ENCODE data around the gene ZNF79.

The ZNF79 gene

DNA sequence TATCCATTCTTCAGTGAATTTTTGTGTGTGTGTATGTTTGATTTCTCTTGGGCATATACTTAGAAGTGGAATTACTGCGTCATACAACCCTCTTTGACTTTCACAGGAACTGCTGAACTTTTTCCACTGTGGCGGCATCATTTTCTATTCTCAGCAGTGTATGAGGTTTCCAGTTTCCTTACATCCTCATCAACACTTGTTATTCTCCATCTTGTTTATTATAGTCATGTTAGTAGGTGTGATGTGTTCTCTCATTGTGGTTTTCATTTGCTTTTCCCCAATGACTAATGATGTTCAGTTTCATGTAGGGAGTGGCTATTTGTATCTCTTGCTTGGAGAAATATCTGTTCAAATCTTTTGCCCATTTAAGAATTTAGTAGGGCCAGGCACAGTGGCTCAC is 2.6 kb downstream of the ZNF79 start:
- no peak for DNase-seq (ENCODE audit: low spot score)

DNA sequence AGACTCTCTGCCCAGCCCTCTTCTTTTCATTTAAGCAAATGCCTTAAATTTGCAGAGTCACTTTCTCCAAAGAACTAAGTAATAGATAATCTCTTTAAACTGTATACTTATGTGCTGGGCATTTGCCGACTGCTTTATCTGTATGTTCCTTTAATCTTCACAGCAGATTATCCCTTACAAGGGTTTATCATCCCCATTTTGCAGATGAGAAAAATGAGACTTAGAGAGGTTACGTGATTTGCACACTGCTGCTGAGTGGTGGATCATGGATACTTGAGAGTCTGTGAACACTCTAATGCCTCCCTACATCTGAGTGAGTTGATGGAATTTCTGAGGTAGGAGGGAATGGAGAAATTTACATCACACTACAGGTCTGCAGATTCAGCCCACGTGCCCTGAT is 4.2 kb downstream of the ZNF79 start:
- no peak for DNase-seq (ENCODE audit: low spot score)

GRCh38 chr9:127430415-127430814 is 6.2 kb downstream of the ZNF79 start:
- no peak for DNase-seq (ENCODE audit: low spot score)

- no peak for DNase-seq (ENCODE audit: low spot score)
These were observed 13.5 kb downstream of the ZNF79 start for GRCh38 chr9:127437497-127438264.

- no peak for DNase-seq (ENCODE audit: low spot score)
These were observed 14.2 kb downstream of the ZNF79 start for GRCh38 chr9:127438394-127438793.

DNA sequence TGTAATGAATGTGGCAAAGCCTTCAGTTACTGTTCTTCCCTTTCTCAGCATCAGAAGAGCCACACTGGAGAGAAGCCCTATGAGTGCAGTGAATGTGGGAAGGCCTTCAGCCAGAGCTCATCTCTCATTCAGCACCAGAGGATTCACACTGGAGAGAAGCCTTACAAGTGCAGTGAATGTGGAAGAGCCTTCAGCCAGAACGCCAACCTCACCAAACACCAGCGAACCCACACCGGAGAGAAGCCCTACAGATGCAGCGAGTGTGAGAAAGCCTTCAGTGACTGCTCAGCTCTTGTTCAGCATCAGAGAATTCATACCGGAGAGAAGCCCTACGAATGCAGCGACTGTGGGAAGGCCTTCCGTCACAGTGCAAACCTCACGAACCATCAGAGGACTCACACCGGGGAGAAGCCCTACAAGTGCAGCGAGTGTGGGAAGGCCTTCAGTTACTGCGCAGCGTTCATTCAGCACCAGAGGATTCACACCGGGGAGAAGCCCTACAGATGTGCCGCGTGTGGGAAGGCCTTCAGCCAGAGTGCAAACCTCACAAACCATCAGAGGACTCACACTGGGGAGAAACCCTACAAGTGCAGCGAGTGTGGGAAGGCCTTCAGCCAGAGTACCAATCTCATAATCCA is 20.2 kb downstream of the ZNF79 start:
- DNase-seq (ENCODE audit: low spot score), result no peak

GRCh38 chr9:127444921-127445850 is 21.0 kb downstream of the ZNF79 start:
- DNase-seq (ENCODE audit: low spot score), result no peak

DNA sequence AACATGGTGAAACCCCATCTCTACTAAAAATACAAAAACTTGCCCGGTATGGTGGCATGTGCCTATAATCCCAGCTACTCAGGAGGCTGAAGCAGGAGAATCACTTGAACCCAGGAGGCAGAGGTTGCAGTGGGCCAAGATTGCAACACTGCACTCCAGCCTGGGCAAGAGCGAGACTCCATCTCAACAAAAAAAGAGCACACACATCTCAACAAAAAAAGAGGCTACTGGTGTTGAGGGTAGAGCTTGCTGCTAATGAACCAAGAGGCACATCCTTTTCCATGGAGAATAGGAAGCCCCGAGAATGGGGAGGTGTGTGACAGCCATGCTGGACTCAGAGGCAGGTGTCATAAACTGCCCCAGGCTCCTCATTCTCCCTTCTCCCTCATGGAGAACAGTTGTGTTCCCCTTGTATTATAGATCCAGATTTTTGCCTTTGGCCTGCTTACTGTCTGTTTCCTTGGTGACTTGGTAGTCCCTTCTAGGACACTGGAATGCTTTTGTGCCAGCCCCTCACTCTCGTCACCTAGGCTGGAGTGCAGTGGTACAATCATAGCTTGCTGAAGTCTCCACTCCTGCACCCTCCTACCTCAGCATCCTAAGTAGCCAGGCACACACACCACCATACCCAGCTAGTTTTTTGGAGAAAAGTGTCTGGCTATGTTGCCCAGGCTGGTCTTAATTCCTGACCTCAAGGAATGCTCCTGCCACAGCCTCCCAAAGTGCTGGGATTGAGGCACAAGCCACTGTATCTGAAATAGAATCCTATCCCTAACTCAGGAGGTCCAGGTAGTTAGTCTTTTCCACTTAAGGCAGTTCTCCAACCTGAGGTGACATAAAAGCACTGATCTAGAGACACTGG is 21.9 kb downstream of the ZNF79 start:
- DNase-seq (ENCODE audit: low spot score), result no peak

DNA sequence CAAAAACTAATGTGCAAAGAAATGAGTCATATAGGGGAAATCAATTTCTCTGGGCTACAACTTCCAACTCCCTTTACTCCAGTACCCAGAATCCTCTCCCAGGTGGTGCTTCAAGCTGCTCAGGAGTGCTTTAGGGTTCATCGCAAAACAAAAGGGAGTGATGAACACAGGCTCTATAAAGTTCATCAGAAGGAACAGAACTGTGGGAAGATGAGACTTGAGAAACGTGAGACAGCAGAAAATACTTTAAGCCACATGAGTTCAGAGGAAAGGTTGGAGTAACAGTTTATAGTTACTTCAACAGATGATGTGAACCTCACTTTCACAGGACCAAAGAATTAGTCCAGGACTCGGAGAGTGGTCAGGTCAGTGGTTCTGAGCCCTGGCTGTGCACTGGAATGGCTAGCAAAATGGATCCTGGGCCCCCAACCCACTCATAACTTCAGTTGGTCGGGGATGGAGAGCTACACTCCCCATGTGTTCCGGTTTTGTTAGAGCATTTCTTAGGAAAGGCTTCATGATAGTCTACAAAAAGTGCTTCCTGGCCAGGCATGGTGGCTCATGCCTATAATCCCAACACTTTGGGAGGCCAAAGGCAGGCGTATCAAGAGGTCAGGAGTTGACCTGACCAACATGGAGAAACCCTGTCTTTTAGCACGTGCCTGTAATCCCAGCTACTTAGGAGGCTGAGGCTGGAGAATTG is 22.7 kb downstream of the ZNF79 start:
- DNase-seq (ENCODE audit: low spot score), result no peak

DNA sequence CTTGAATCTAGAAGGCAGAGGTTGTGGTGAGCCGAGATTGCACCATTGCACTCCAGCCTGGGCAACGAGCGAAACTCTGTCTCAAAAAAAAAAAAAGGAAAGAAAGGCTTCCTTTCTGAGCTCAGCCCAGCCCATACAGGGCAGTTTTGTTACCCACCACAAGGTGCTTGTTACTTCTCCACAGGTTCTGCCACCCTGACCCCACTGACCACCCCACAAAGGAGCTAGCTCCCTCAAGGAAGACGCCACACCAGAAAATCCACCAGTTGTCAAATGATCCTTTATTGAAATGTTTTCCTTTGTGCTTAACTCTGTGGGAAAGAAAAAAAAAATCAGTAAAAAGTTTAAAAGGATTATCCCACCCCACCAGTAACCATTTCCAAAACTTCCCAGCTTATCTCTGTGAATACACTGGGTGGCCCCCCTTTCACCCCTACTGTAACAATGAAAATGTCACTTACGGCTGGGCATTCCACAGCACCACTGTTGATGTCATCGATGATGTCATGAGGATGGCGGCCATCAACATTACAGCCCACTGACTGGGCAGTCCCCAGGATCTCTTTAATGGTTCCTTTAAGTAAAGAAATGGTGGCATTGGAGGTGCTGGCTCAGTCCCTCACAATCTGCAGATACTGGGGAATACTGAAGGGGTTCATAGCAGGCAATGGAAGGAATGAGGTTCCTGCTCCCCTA is 23.4 kb downstream of the ZNF79 start:
- DNase-seq (ENCODE audit: low spot score), result no peak

DNA sequence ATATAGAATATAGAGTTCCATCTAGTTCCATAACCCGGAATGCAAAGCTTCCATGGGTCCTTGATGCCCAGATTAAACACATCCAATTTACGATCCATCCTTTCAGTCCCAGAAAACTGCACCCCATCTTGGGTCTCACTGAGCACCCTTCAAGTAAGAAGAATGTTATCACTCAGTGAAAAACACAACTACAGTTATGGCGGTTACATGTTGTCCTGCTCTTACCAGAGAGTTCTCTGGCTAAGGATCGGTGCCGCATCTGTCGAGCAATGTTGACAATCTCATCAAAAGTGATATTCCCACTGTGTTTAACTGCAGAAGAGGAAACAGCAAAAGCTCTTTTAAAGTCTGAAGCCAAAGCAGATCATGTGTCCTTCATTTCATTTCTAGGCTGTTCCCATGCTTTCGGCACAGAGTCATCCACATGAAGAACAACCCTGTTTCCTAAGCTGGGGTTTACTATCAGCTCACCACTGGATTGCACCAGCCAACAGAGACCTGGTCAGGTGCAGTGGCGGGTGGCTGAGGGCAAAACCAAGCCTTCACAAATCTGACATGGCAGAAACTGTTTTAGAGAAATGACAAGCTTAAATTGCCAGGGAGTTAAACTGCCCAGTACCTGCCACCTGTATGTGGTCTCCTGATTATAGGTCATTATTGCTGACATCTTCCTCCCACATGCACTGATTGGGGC is 24.1 kb downstream of the ZNF79 start:
- DNase-seq (ENCODE audit: low spot score), result no peak

DNA sequence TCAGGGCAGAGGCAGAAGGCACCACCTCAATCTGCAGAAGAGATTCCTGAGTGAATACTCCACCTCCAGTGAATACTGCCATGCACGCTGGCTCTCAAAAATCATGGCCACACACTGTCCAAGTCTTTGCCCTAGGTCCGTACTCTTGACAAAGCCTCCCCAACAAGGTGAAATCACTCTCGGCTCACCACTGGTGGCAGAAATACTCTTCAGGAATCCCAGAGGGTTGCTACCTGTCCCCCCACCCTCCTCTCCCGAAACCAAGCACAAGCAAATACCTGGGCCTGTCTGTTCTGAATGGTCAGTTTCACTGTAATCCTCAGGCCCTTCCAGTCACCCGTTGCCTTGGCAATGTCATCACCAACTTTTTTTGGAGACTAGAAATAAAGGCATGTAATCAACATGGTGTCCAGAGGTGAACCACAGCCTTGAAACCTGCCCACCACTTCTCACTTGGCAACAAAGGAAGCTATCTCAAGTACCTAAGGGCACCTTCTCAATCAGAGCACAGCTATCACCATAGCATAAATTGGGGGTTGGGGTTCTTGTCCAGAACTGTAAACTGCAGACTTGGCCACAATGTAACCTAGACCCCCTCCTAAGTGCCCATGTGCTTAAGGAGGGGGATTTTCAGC is 25.3 kb downstream of the ZNF79 start:
- DNase-seq (ENCODE audit: low spot score), result no peak

DNA sequence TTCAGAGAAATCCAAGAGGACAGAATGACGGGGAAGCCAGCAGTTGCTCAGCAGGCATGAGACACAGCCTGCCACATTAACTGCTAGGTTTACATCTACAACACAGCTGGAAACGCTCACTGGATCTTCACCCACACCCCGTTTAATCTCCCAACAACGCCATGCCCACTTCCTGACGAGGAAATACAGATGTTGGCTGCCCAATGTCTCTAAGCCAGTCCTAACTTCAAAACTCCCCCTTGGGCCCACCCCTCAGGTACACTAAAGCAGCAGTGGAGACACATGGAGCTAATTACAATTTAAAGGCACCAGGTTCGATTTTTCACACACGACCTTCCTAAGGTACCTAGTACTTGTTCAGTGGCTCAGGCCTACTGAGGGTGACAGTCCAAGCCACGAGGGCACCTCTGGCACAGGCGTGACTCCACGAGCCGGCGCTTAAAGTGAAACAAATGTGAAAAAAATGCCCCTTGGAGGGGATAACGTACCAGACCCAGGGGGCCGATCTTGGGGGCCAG is 26.1 kb downstream of the ZNF79 start:
- no peak for DNase-seq (ENCODE audit: low spot score)

- peak; percentile 89 for DNase-seq (ENCODE audit: low spot score)
These were observed 26.8 kb downstream of the ZNF79 start, which contains the start of the genes LRSAM1 and RPL12 for GRCh38 chr9:127450830-127451607. Gene LRSAM1 (plus strand): TSS chr9:127451510. CDS start chr9:127454528, 3,018 bp downstream. Gene RPL12 (minus strand): TSS chr9:127451406. CDS start chr9:127451317, 89 bp downstream.

- peak; percentile 35 for DNase-seq (ENCODE audit: low spot score)
These were observed 27.4 kb downstream of the ZNF79 start for GRCh38 chr9:127451608-127451857.

DNA sequence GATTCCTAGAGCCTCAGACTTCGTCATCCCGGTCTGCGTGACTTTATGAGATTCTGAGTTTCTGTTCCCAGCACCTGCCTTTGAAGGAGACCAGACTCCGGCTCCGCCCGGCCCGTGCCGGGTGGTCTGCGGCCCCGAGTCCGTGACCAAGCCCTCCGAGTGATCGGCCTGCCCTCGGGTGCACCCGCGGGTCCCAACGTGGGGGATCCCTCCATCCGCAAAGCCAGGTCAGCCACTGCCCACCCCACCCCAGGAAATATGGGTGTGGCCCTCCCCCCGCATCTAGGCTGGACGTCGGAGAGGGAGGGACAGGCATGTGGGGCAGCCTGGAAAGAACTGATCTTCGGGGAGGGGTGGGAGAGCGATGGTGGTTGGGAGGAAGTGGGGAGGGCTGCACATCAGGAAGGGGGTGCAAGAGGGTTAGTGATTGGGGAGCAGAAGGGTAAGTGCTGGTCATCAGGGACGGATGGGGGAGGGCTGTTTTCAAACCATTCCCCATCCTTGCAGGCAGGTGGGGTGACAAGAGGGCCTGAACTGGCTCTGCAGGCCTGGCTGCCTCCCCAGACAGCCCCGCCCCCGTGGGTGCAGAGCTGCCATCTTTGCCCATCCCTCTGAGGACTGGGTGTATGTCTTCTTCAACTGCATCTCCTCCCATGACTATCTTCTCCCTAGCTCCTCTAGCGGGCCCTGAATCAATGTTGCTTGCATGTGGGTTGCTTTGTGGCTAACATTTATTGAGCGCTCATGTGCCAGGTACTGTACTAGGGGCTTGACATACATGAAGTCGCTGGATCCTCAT is 27.9 kb downstream of the ZNF79 start:
- no peak for DNase-seq (ENCODE audit: low spot score)

GRCh38 chr9:127452691-127453090 is 28.5 kb downstream of the ZNF79 start:
- DNase-seq (ENCODE audit: low spot score), result no peak

Measured in kidney capillary endothelial cell (primary cell).